Measurements from ENCODE around the gene KCMF1.
"Not testable (repeated sequence)": the region's sequence is repeated elsewhere in the genome, so short reads cannot be mapped to it uniquely, and the experiment has no call there.

KCMF1 gene

GRCh38 chr2:84942166-84942565, 28.8 kb upstream of the KCMF1 start:
- in situ Hi-C loops (cut with HindIII; ENCODE audit: low pct_unique_long_range_greater_than_20kb, low sequenced_read_pairs), result no loop called here
- DNase-seq (ENCODE audit: low read depth in 1 of 2, low spot score in 1 of 2), result no peak
- TF ChIP-seq JUND (IDR thresholded peaks at IDR 0.05; ENCODE audit: low read depth), result no peak

GRCh38 chr2:84942964-84943421, 28.0 kb upstream of the KCMF1 start:
- TF ChIP-seq JUND (IDR thresholded peaks at IDR 0.05; ENCODE audit: low read depth), result no peak
- DNase-seq (ENCODE audit: low read depth in 1 of 2, low spot score in 1 of 2), result no peak
- in situ Hi-C loops (cut with HindIII; ENCODE audit: low pct_unique_long_range_greater_than_20kb, low sequenced_read_pairs), result no loop called here

- no peak for TF ChIP-seq JUND (IDR thresholded peaks at IDR 0.05; ENCODE audit: low read depth)
- in situ Hi-C loops (cut with HindIII; ENCODE audit: low pct_unique_long_range_greater_than_20kb, low sequenced_read_pairs), result no loop called here
- DNase-seq (ENCODE audit: low read depth in 1 of 2, low spot score in 1 of 2), result no peak
Measured at GRCh38 chr2:84944295-84944909, 26.6 kb upstream of the KCMF1 start.

GRCh38 chr2:84945838-84946203, 25.1 kb upstream of the KCMF1 start:
- in situ Hi-C loops (cut with HindIII; ENCODE audit: low pct_unique_long_range_greater_than_20kb, low sequenced_read_pairs); DNase-seq (ENCODE audit: low read depth in 1 of 2, low spot score in 1 of 2): not testable (repeated sequence)

- in situ Hi-C loops (cut with HindIII; ENCODE audit: low pct_unique_long_range_greater_than_20kb, low sequenced_read_pairs), result no loop called here
- no peak for TF ChIP-seq JUND (IDR thresholded peaks at IDR 0.05; ENCODE audit: low read depth)
- no peak for DNase-seq (ENCODE audit: low read depth in 1 of 2, low spot score in 1 of 2)
Measured at GRCh38 chr2:84946204-84947009, 24.6 kb upstream of the KCMF1 start.

- no peak for DNase-seq (ENCODE audit: low read depth in 1 of 2, low spot score in 1 of 2)
- in situ Hi-C loops (cut with HindIII; ENCODE audit: low pct_unique_long_range_greater_than_20kb, low sequenced_read_pairs), result no loop called here
- no peak for TF ChIP-seq JUND (IDR thresholded peaks at IDR 0.05; ENCODE audit: low read depth)
Measured at GRCh38 chr2:84947010-84947593, 23.9 kb upstream of the KCMF1 start.

GRCh38 chr2:84953535-84953934, 17.4 kb upstream of the KCMF1 start:
- in situ Hi-C loops (cut with HindIII; ENCODE audit: low pct_unique_long_range_greater_than_20kb, low sequenced_read_pairs), result no loop called here
- DNase-seq (ENCODE audit: low read depth in 1 of 2, low spot score in 1 of 2), result no peak
- no peak for TF ChIP-seq JUND (IDR thresholded peaks at IDR 0.05; ENCODE audit: low read depth)

- DNase-seq (ENCODE audit: low read depth in 1 of 2, low spot score in 1 of 2), result no peak
- TF ChIP-seq JUND (IDR thresholded peaks at IDR 0.05; ENCODE audit: low read depth), result no peak
- in situ Hi-C loops (cut with HindIII; ENCODE audit: low pct_unique_long_range_greater_than_20kb, low sequenced_read_pairs), result no loop called here
Measured at GRCh38 chr2:84954329-84954728, 16.6 kb upstream of the KCMF1 start.

GRCh38 chr2:84956334-84957297, 14.3 kb upstream of the KCMF1 start:
- TF ChIP-seq JUND (IDR thresholded peaks at IDR 0.05; ENCODE audit: low read depth), result no peak
- in situ Hi-C loops (cut with HindIII; ENCODE audit: low pct_unique_long_range_greater_than_20kb, low sequenced_read_pairs), result no loop called here

GRCh38 chr2:84957771-84958134, 13.2 kb upstream of the KCMF1 start:
- TF ChIP-seq JUND (IDR thresholded peaks at IDR 0.05; ENCODE audit: low read depth), result no peak
- in situ Hi-C loops (cut with HindIII; ENCODE audit: low pct_unique_long_range_greater_than_20kb, low sequenced_read_pairs), result no loop called here
- DNase-seq (ENCODE audit: low read depth in 1 of 2, low spot score in 1 of 2), result no peak

More at GRCh38 chr2:84956334-84957297, 14.3 kb upstream of the KCMF1 start:
- DNase-seq (ENCODE audit: low read depth in 1 of 2, low spot score in 1 of 2), result no peak

GRCh38 chr2:84958135-84959059, 12.6 kb upstream of the KCMF1 start:
- no peak for TF ChIP-seq JUND (IDR thresholded peaks at IDR 0.05; ENCODE audit: low read depth)
- in situ Hi-C loops (cut with HindIII; ENCODE audit: low pct_unique_long_range_greater_than_20kb, low sequenced_read_pairs), result no loop called here
- DNase-seq (ENCODE audit: low read depth in 1 of 2, low spot score in 1 of 2), result peak in 1 of 2 experiments; percentile 78

All from T47D (cell line).